ENCODE measurements around the gene NEK8. TPM values are rescaled to one million over a fixed set of nuclear protein-coding genes. Genes with fewer than 3 reads are reported as not detected.

The NEK8 gene
- total and polyA plus RNA-seq, 9 of the 15 experiments (the other 6 are each of a cell fraction or from before 2014, with no cell fraction given) = 0.98 to 16.6 (median 4.6) TPM

DNA sequence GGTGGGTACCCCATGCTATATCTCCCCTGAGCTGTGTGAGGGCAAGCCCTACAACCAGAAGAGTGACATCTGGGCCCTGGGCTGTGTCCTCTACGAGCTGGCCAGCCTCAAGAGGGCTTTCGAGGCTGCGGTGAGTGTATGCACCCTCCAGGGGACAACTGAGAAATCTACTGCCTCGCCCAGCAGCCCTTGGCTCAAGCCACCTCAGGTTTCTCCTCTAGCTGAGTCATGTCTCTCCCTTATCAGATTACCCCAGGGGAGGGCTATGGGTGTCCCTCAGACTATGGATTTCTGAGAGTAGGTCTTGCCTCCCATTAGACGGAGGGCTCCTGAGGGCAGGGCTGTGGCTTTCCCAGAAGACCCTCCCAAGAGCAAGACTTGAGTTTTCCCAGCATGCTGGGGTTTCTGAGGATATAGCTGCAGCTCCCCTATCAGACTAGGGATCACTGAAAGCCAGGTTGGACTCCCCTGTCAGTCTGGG lies 6.7 kb downstream of the NEK8 start (continued):
- 0 out of 2 replicates have a peak, but pooled peaks have one; percentile 89 for TF ChIP-seq ARID3B (CRISPR knock-in tag; IDR thresholded peaks at IDR 0.05; ENCODE audit: borderline replicate concordance)
- peak; percentile 29 to 85; a peak in 2 of 4 replicates for TF ChIP-seq UBTF (IDR thresholded peaks at IDR 0.05; ENCODE audit: borderline replicate concordance in 1 of 2, low read depth in 2 of 2, low read length in 2 of 2)
- peak in 1 of 2 experiments; percentile 41; a peak in 1 of 4 replicates for TF ChIP-seq MNT (conservative IDR thresholded peaks at IDR 0.05)
- TF ChIP-seq, protein P1, sequence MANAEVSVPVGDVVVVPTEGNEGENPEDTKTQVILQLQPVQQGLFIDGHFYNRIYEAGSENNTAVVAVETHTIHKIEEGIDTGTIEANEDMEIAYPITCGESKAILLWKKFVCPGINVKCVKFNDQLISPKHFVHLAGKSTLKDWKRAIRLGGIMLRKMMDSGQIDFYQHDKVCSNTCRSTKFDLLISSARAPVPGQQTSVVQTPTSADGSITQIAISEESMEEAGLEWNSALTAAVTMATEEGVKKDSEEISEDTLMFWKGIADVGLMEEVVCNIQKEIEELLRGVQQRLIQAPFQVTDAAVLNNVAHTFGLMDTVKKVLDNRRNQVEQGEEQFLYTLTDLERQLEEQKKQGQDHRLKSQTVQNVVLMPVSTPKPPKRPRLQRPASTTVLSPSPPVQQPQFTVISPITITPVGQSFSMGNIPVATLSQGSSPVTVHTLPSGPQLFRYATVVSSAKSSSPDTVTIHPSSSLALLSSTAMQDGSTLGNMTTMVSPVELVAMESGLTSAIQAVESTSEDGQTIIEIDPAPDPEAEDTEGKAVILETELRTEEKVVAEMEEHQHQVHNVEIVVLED (CRISPR knock-in tag; IDR thresholded peaks at IDR 0.05) = 0 out of 2 replicates have a peak, but pooled peaks have one; percentile 21
- peak; percentile 84 for TF ChIP-seq ARID1B (IDR thresholded peaks at IDR 0.05)
- TF ChIP-seq JUNB (CRISPR knock-in tag; conservative IDR thresholded peaks at IDR 0.05) = peak; percentile 13; the same call in 1 of the 2 replicates
- peak; percentile 67; the same call in 1 of the 2 replicates for TF ChIP-seq CTBP1 (IDR thresholded peaks at IDR 0.05; ENCODE audit: borderline replicate concordance)
- no peak for TF ChIP-seq ZKSCAN1 (IDR thresholded peaks at IDR 0.05; ENCODE audit: low read depth, low read length)
- 0 out of 2 replicates have a peak, but pooled peaks have one; percentile 42 for TF ChIP-seq RBFOX2 (IDR thresholded peaks at IDR 0.05; ENCODE audit: low read depth, low read length)
- no peak for TF ChIP-seq SLC30A9 (CRISPR knock-in tag; IDR thresholded peaks at IDR 0.05)
- peak; percentile 83 for TF ChIP-seq ATF7 (IDR thresholded peaks at IDR 0.05)
- no peak for TF ChIP-seq FOXK2 (conservative IDR thresholded peaks at IDR 0.05 in 1 of 2, IDR thresholded peaks at IDR 0.05 in 1 of 2; ENCODE audit: low read depth in 2 of 2)
- TF ChIP-seq ZNF586 (CRISPR knock-in tag; conservative IDR thresholded peaks at IDR 0.05) = no peak
- peak; percentile 15; the same call in 1 of the 2 replicates for TF ChIP-seq FOXM1 (IDR thresholded peaks at IDR 0.05; ENCODE audit: low read depth)
- no peak for TF ChIP-seq FOXM1 (CRISPR knock-in tag; IDR thresholded peaks at IDR 0.05; ENCODE audit: low read depth)
- peak; percentile 82 for TF ChIP-seq ZNF766 (CRISPR knock-in tag; conservative IDR thresholded peaks at IDR 0.05)
- no peak; a peak in 1 of 4 replicates for TF ChIP-seq NONO (IDR thresholded peaks at IDR 0.05; ENCODE audit: low read depth in 2 of 2, low read length in 1 of 2)
- peak; percentile 76 for TF ChIP-seq ZFP36 (IDR thresholded peaks at IDR 0.05; ENCODE audit: low read depth, low read length, partially characterized antibody)
- TF ChIP-seq NEUROD1 (IDR thresholded peaks at IDR 0.05; ENCODE audit: borderline replicate concordance, low read depth, low read length, partially characterized antibody) = peak; percentile 81
- peak; percentile 92 for TF ChIP-seq FOSL1 (tag; conservative IDR thresholded peaks at IDR 0.05)
- TF ChIP-seq TAF1 (IDR thresholded peaks at IDR 0.05; ENCODE audit: control insufficient read depth, extremely low read depth, insufficient read depth, low read length, severe bottlenecking) = peak; percentile 23

Data from K562 (cell line).